GM12878 (cell line): ENCODE results near the gene NCOA6. TPM values are rescaled to one million over a fixed set of nuclear protein-coding genes. Genes with fewer than 3 reads are reported as not detected.

Source experiments
- BHLHE40 ChIP-seq, 2 experiments: fragments of 450-650 bp in 1 of 2; IDR thresholded peaks; 2 replicates each; pipeline ENCODE4 v1.6.1; 2011 to 2017; ENCODE audit warnings: low read depth in 2 of 2, borderline replicate concordance in 1 of 2, improper control_type of control experiment in 1 of 2, low read length in 1 of 2, mild to moderate bottlenecking in 1 of 2
- CHD4 ChIP-seq: fragments of 200-600 bp; sonication (generic); IDR thresholded peaks from 2 replicates; pipeline ENCODE4 v1.6.1; 2016; ENCODE audit warnings: mild to moderate bottlenecking
- E4F1 ChIP-seq: fragments of 450-650 bp; IDR thresholded peaks from 2 replicates; pipeline ENCODE4 v1.6.1; 2018; ENCODE audit warnings: borderline replicate concordance, mild to moderate bottlenecking; ENCODE audit not compliant: partially characterized antibody
- FOS ChIP-seq: IDR thresholded peaks from 3 replicates; pipeline ENCODE4 v1.6.1; 2011; ENCODE audit warnings: borderline replicate concordance; ENCODE audit not compliant: insufficient read length; ENCODE audit errors: extremely low read depth
- FOXK2 ChIP-seq: fragments of 450-650 bp; IDR thresholded peaks from 2 replicates; pipeline ENCODE4 v1.6.1; 2017; ENCODE audit warnings: mild to moderate bottlenecking, moderate library complexity
- HSF1 ChIP-seq: fragments of 150-350 bp; IDR thresholded peaks from 2 replicates; pipeline ENCODE4 v1.6.1; 2014; ENCODE audit warnings: mild to moderate bottlenecking, low read depth, low read length
- NBN ChIP-seq: fragments of 450-650 bp; IDR thresholded peaks from 2 replicates; pipeline ENCODE4 v1.6.1; 2016
- PAX5 ChIP-seq: IDR thresholded peaks from 2 replicates; pipeline ENCODE4 v1.6.1; 2011; ENCODE audit warnings: low read depth, low read length, borderline replicate concordance
- RB1 ChIP-seq: fragments of 450-650 bp; formaldehyde crosslinking; IDR thresholded peaks from 2 replicates; pipeline ENCODE4 v1.6.1; 2017; ENCODE audit warnings: mild to moderate bottlenecking, borderline replicate concordance
- RELB ChIP-seq: fragments of 450-650 bp; IDR thresholded peaks from 2 replicates; pipeline ENCODE4 v1.6.1; 2017; ENCODE audit warnings: low read depth, mild to moderate bottlenecking, moderate library complexity
- REST ChIP-seq: IDR thresholded peaks from 2 replicates; pipeline ENCODE4 v1.6.1; 2012; ENCODE audit warnings: mild to moderate bottlenecking, low read depth, low read length
- RFX5 ChIP-seq: IDR thresholded peaks from 2 replicates; pipeline ENCODE4 v1.6.1; 2011; ENCODE audit warnings: low read depth, low read length, improper control_type of control experiment
- SKIL ChIP-seq: fragments of 450-650 bp; IDR thresholded peaks from 2 replicates; pipeline ENCODE4 v1.6.1; 2017; ENCODE audit warnings: mild to moderate bottlenecking, low read depth, inconsistent platforms; ENCODE audit not compliant: poor library complexity, severe bottlenecking
- SPI1 ChIP-seq: IDR thresholded peaks from 2 replicates; pipeline ENCODE4 v1.6.1; 2011; ENCODE audit warnings: low read depth, mild to moderate bottlenecking, low read length, moderate library complexity, borderline replicate concordance; ENCODE audit not compliant: insufficient read depth
- STAT3 ChIP-seq: IDR thresholded peaks from 2 replicates; pipeline ENCODE4 v1.6.1; 2011; ENCODE audit warnings: low read depth, low read length, improper control_type of control experiment
- ZBTB33 ChIP-seq: fragments of 450-650 bp; IDR thresholded peaks from 2 replicates; pipeline ENCODE4 v1.6.1; 2017; ENCODE audit warnings: mild to moderate bottlenecking
- polyA plus RNA-seq, 11 experiments: library from polyadenylated mRNA; depleted of rRNA in 4 of 11; unstranded in 6 of 11; stranded (reverse) in 5 of 11; fragments of >200 nt; fragmentation: Nextera tagmentation in 4 of 11; fragmentation: Illumina TruSeq in 1 of 11; extraction: Ambion mirVana in 4 of 11; extraction: Trizol in 1 of 11; gene quantifications; 1 replicate in 1 of 11; 2 replicates in 10 of 11; pipeline versions ENCODE4 v1.2.1 to v1.2.3, GENCODE V29; 2011 to 2016; ENCODE audit warnings: inconsistent platforms in 2 of 11, missing spikeins in 2 of 11, low read depth in 1 of 11
- total RNA-seq, 4 experiments: library from RNA; depleted of rRNA in 3 of 4; stranded (reverse); fragments of >200 nt in 3 of 4; fragmentation: Illumina TruSeq in 1 of 4; extraction: Trizol in 1 of 4; gene quantifications; 2 replicates each; pipeline versions ENCODE4 v1.2.1 to v1.2.3, GENCODE V29; 2013 to 2021

The NCOA6 gene
- total and polyA plus RNA-seq, 10 of the 15 experiments (the other 5 are each of a cell fraction or from before 2014, with no cell fraction given), result 6.1 to 20.6 (median 12.6) TPM

- TF ChIP-seq REST (no peak), HSF1 (no peak), RB1 (no peak), RELB (no peak), BHLHE40 (IDR thresholded peaks at IDR 0.05; ENCODE audit: borderline replicate concordance in 1 of 2, low read depth in 2 of 2, low read length in 1 of 2) (no peak), FOS (no peak), SPI1 (no peak), PAX5 (no peak), SKIL (no peak), CHD4 (no peak), E4F1 (no peak), ZBTB33 (no peak), FOXK2 (no peak), NBN (0 out of 2 replicates have a peak, but pooled peaks have one; percentile 33), STAT3 (no peak), RFX5 (no peak)
Measured at GRCh38 chr20:34874094-34874654, 48.7 kb upstream of the NCOA6 start (continued).
